GM23338 (cell line): ENCODE measurements around the gene C1QTNF5. TPM values are rescaled to one million over a fixed set of nuclear protein-coding genes. Genes with fewer than 3 reads are reported as not detected.

Experiments
- ATAC-seq: fragments of 200-7000 bp; cut with Tn5 transposase; 3 replicates; pipeline ENCODE4 v1.9.1; 2020
- DNase-seq: peaks from one replicate; pipeline ENCODE4 v3.0.0-alpha.2; 2015; ENCODE audit warnings: low spot score
- H2AFZ ChIP-seq: fragments of 200-600 bp; sonication (generic); 2 replicates; pipeline ENCODE4 v1.8.0; 2016; ENCODE audit warnings: antibody characterized with exemption, mild to moderate bottlenecking, moderate library complexity
- H3F3A ChIP-seq: fragments of 200-600 bp; sonication (generic); replicated peaks from 2 replicates; pipeline ENCODE4 v1.8.0; 2017; ENCODE audit warnings: antibody characterized with exemption, mixed run types, low read depth
- H3K27ac ChIP-seq: fragments of 200-600 bp; sonication (generic); 2 replicates; pipeline ENCODE4 v1.6.1; 2016; ENCODE audit warnings: low read depth
- H3K27me3 ChIP-seq: fragments of 200-600 bp; sonication (generic); 2 replicates; pipeline ENCODE4 v1.8.0; 2016; ENCODE audit warnings: mild to moderate bottlenecking, mixed run types, moderate library complexity; ENCODE audit not compliant: insufficient read depth
- H3K36me3 ChIP-seq: fragments of 200-600 bp; sonication (generic); 2 replicates; pipeline ENCODE4 v1.8.0; 2016; ENCODE audit warnings: mild to moderate bottlenecking; ENCODE audit not compliant: insufficient read depth
- H3K4me1 ChIP-seq: fragments of 200-600 bp; sonication (generic); 2 replicates; pipeline ENCODE4 v1.8.0; 2016; ENCODE audit warnings: mild to moderate bottlenecking, moderate library complexity; ENCODE audit not compliant: insufficient read depth
- H3K4me2 ChIP-seq: fragments of 200-600 bp; sonication (generic); 2 replicates; pipeline ENCODE4 v1.7.1; 2017; ENCODE audit warnings: mixed run types
- H3K4me3 ChIP-seq: fragments of 200-600 bp; sonication (generic); 2 replicates; pipeline ENCODE4 v1.6.1; 2016; ENCODE audit warnings: mixed run types
- H3K79me2 ChIP-seq: fragments of 200-600 bp; sonication (generic); replicated peaks from 2 replicates; pipeline ENCODE4 v1.8.0; 2017; ENCODE audit warnings: mild to moderate bottlenecking; ENCODE audit not compliant: insufficient read depth
- H3K9me2 ChIP-seq: fragments of 200-600 bp; sonication (generic); 2 replicates; pipeline ENCODE4 v1.8.0; 2017; ENCODE audit not compliant: insufficient read depth
- H4K20me1 ChIP-seq: fragments of 200-600 bp; sonication (generic); replicated peaks from 2 replicates; pipeline ENCODE4 v1.8.0; 2017; ENCODE audit warnings: mild to moderate bottlenecking; ENCODE audit not compliant: insufficient read depth
- H3K27ac Mint-ChIP-seq: 2 replicates; pipeline ENCODE4 v1.8.0; 2020; ENCODE audit warnings: inconsistent platforms, mild to moderate bottlenecking, moderate library complexity, mixed read lengths
- H3K27me3 Mint-ChIP-seq: 3 replicates; pipeline ENCODE4 v1.8.0; 2022; ENCODE audit warnings: low read depth, mild to moderate bottlenecking, moderate library complexity, mixed read lengths, inconsistent platforms; ENCODE audit not compliant: insufficient read depth, poor library complexity
- H3K36me3 Mint-ChIP-seq: 3 replicates; pipeline ENCODE4 v1.8.0; 2021; ENCODE audit warnings: low read depth, mild to moderate bottlenecking, inconsistent platforms, moderate library complexity, mixed read lengths
- H3K4me1 Mint-ChIP-seq: 3 replicates; pipeline ENCODE4 v1.8.0; 2020; ENCODE audit warnings: mild to moderate bottlenecking, inconsistent platforms, mixed read lengths
- H3K4me3 Mint-ChIP-seq: 3 replicates; pipeline ENCODE4 v1.8.0; 2021; ENCODE audit warnings: moderate library complexity, mild to moderate bottlenecking, inconsistent platforms, mixed read lengths
- H3K9me3 Mint-ChIP-seq: 3 replicates; pipeline ENCODE4 v1.8.0; 2020; ENCODE audit warnings: moderate library complexity, mild to moderate bottlenecking, inconsistent platforms, mixed read lengths
- CREB1 ChIP-seq: fragments of 250-450 bp; sonication (Bioruptor Pico); IDR thresholded peaks from 2 replicates; pipeline ENCODE4 v1.5.0; 2020; ENCODE audit warnings: low read depth, mild to moderate bottlenecking, moderate library complexity
- CTCF ChIP-seq, 2 experiments: fragments of 200-600 bp in 1 of 2; sonication (generic) in 1 of 2; conservative IDR thresholded peaks; 2 replicates each; pipeline versions ENCODE4 v1.5.1 to v1.6.1; 2016 to 2017; ENCODE audit warnings: antibody characterized with exemption in 2 of 2, low read depth in 2 of 2, mild to moderate bottlenecking in 2 of 2, moderate library complexity in 1 of 2
- ETS1 ChIP-seq: IDR thresholded peaks from 2 replicates; pipeline ENCODE4 v1.6.1; 2016; ENCODE audit warnings: antibody characterized with exemption
- EZH2phosphoT487 ChIP-seq: fragments of 200-600 bp; sonication (generic); IDR thresholded peaks from one replicate; pipeline ENCODE4 v1.8.1; 2018; ENCODE audit warnings: antibody characterized with exemption; ENCODE audit not compliant: unreplicated experiment
- JUNB ChIP-seq: IDR thresholded peaks from one replicate; pipeline ENCODE4 v1.6.1; 2016; ENCODE audit warnings: antibody characterized with exemption; ENCODE audit not compliant: unreplicated experiment
- NANOG ChIP-seq: IDR thresholded peaks from 2 replicates; pipeline ENCODE4 v1.6.1; 2016; ENCODE audit warnings: antibody characterized with exemption, borderline replicate concordance
- POLR2AphosphoS5 ChIP-seq: IDR thresholded peaks from 2 replicates; pipeline ENCODE4 v1.6.1; 2016; ENCODE audit warnings: antibody characterized with exemption, low read depth
- REST ChIP-seq: IDR thresholded peaks from one replicate; pipeline ENCODE4 v1.6.1; 2018; ENCODE audit warnings: antibody characterized with exemption; ENCODE audit not compliant: unreplicated experiment
- ZNF331 ChIP-seq: fragments of 250-450 bp; sonication (Bioruptor Pico); IDR thresholded peaks from 2 replicates; pipeline ENCODE4 v1.5.0; 2020; ENCODE audit warnings: low read depth, mild to moderate bottlenecking, moderate library complexity
- ZNF462 ChIP-seq: fragments of 250-450 bp; sonication (Bioruptor Pico); IDR thresholded peaks from 2 replicates; pipeline ENCODE4 v1.5.0; 2020; ENCODE audit warnings: mild to moderate bottlenecking, moderate library complexity
- polyA plus RNA-seq: library from polyadenylated mRNA; unstranded; fragments of >200 nt; fragmentation: Nextera tagmentation; extraction: Ambion mirVana; gene quantifications from 2 replicates; pipeline ENCODE4 v1.2.1, GENCODE V29; 2016
- total RNA-seq: library from RNA; depleted of rRNA; stranded (reverse); fragments of >200 nt; shearing (Covaris generic); gene quantifications from 2 replicates; pipeline ENCODE4 v1.2.3, GENCODE V29; 2014

C1QTNF5 gene
- total and polyA plus RNA-seq, 2 experiments from 2014 or later = 1.9 TPM

GRCh38 chr11:119310682-119311052 is 30.0 kb downstream of the C1QTNF5 start:
- no peak for TF ChIP-seq ZNF462 (CRISPR knock-in tag)
- no peak for TF ChIP-seq EZH2phosphoT487
- no peak for TF ChIP-seq POLR2AphosphoS5
- TF ChIP-seq NANOG = no peak
- TF ChIP-seq ZNF331 (CRISPR knock-in tag) = no peak
- TF ChIP-seq REST = no peak
- no peak for TF ChIP-seq CREB1
- no peak for TF ChIP-seq CTCF (conservative IDR thresholded peaks at IDR 0.05; ENCODE audit: low read depth in 2 of 2)
- TF ChIP-seq ETS1 = no peak
- no peak for TF ChIP-seq JUNB
- Mint-ChIP-seq H3K27ac (no peak overlapping the region), H3K36me3 (peaks cover 18% of the 10 kb centered on the region; the same call in 2 of the 3 replicates), H3K9me3 (no peaks in the 10 kb centered on the region), H3K4me1 (peaks cover 17% of the 10 kb centered on the region), H3K27me3 (peaks cover 31% of the 10 kb centered on the region), H3K4me3 (no peak overlapping the region)
- Histone ChIP-seq H2AFZ (no peak overlapping the region), H3F3A (0 out of 2 replicates have a peak, but pooled peaks cover under 1% of the 10 kb centered on the region), H3K27ac (no peak overlapping the region), H3K9me2 (no peaks in the 10 kb centered on the region), H4K20me1 (peaks cover 14% of the 10 kb centered on the region), H3K4me2 (no peak overlapping the region), H3K27me3 (peaks cover 12% of the 10 kb centered on the region), H3K4me3 (no peak overlapping the region), H3K4me1 (peaks cover 22% of the 10 kb centered on the region), H3K36me3 (peaks cover 3% of the 10 kb centered on the region; the same call in 1 of the 2 replicates), H3K79me2 (no peaks in the 10 kb centered on the region)
- DNase-seq (no peak), ATAC-seq (no peak)
